ENCODE results near the gene ADAMTS7. TPM values are rescaled to one million over a fixed set of nuclear protein-coding genes. Genes with fewer than 3 reads are reported as not detected.
"Not testable (repeated sequence)": the region's sequence is repeated elsewhere in the genome, so short reads cannot be mapped to it uniquely, and the experiment has no call there.

Gene ADAMTS7
- total and polyA plus RNA-seq, 2 of the 13 experiments (the other 11 are each of a cell fraction or from before 2014, with no cell fraction given): 0.09 to 0.12 TPM

DNA sequence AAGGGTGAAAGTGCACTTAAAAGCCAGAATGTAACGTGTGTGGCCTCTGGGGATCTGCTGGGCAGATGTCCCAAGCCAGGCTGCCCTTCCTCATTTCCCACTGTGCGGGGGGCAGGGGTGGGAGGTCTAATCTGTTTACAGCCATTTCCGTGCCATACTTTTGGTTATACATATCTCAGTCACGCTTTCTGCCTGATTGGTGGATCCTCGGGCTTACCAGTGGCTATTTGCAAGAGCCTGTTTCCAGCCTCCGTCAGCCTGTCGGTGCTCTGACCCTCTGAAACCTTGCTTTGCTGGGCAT lies 58.0 kb downstream of the ADAMTS7 start:
- H4K20me1 ChIP-seq (ENCODE audit: insufficient read depth, low read length); POLR2A ChIA-PET; ATAC-seq; H3K9ac ChIP-seq (ENCODE audit: insufficient read depth, low read depth, low read length); H3K9me3 ChIP-seq (ENCODE audit: low read length); H3K4me2 ChIP-seq (ENCODE audit: low read depth, low read length); BruUV-seq (replicated peaks); H3K79me2 ChIP-seq (ENCODE audit: insufficient read depth, low read length); FAIRE-seq; intact Hi-C loops (cut with micrococcal nuclease; ENCODE audit: unreplicated experiment); CTCF ChIA-PET (ENCODE audit: low intra/inter-chr PET ratio, low total read pairs); in situ Hi-C loops (cut with HindIII; ENCODE audit: extremely low pct_ligation_motif_present, low pct_unique_long_range_greater_than_20kb); DNase-seq (ENCODE audit: low spot score); H3K36me3 ChIP-seq (replicated peaks in 1 of 2; ENCODE audit: control insufficient read depth in 1 of 2, insufficient read depth in 2 of 2, low read length in 2 of 2); H3K4me3 ChIP-seq (replicated peaks in 1 of 3; ENCODE audit: insufficient read depth in 1 of 3, low read depth in 2 of 3, low read length in 3 of 3); H2AFZ ChIP-seq (ENCODE audit: low read length); H3K27ac ChIP-seq (ENCODE audit: extremely low read length, insufficient read depth, low read length): not testable (repeated sequence)
- 41% methylated on average over 4 of the region's 7 CpGs for WGBS (ENCODE audit: low lambda C conversion rate)
- H3K4me1 ChIP-seq (ENCODE audit: insufficient read depth, low read length): peaks cover 12% of the 10 kb centered on the region
- H3K27me3 ChIP-seq (ENCODE audit: control insufficient read depth in 1 of 2, insufficient read depth in 2 of 2, low read length in 2 of 2): peaks cover 1 to 23% of the 10 kb centered on the region in 2 experiments; a peak in 3 of 5 replicates

DNA sequence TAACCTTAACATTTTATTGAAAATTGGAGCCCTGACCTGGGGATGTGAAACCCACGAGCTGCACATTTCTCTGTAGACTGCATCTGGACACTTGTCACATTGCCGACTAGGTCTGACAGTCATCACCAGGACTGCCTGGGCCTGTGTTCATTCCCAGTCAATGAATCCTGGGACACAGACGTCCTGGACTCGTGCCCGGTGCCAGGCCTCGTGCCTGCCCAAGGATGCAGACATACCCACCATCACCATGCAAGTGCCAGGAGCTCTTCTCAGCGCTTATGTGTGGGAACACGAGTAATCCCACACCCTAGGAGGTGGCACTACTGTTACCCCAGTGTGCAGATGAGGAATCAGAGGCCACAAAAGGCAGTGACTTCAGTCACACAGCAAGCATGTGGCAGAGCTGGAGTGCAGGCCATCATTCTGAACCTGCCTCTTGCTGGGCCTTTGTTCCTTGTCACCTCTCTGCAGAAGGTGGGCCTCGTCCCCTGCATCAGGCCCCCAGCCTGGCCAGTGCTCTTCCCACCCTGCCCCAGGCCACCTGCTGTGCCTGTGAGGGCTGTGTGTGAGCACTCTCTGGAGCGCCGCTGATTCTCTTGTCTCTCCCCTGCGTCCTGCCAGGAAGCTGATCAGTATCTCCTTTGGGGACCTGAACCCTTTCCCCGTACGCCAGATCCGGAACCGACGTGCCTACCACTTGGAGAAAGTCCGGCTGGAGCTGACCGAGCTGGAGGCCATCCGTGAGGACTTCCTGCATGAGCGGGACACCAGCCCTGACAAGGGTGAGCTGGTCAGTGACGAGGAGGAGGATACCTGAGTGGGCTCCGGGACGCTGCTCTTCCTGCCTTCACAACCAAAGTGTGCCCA lies 58.5 kb downstream of the ADAMTS7 start:
- BruUV-seq (replicated peaks): no TSS peak
- no peak overlapping the region for H3K27ac ChIP-seq (ENCODE audit: extremely low read length, insufficient read depth, low read length)
- H3K4me2 ChIP-seq (ENCODE audit: low read depth, low read length): no peak overlapping the region
- in situ Hi-C loops (cut with HindIII; ENCODE audit: extremely low pct_ligation_motif_present, low pct_unique_long_range_greater_than_20kb): no loop called here
- H3K9ac ChIP-seq (ENCODE audit: insufficient read depth, low read depth, low read length): no peak overlapping the region
- FAIRE-seq (no peak), DNase-seq (ENCODE audit: low spot score) (no peak), ATAC-seq (no peak)
- ChIA-PET POLR2A (no interaction called here), CTCF (ENCODE audit: low intra/inter-chr PET ratio, low total read pairs) (no interaction called here)
- no peak overlapping the region for H3K4me3 ChIP-seq (replicated peaks in 1 of 3; ENCODE audit: insufficient read depth in 1 of 3, low read depth in 2 of 3, low read length in 3 of 3)
- no peaks in the 10 kb centered on the region for H4K20me1 ChIP-seq (ENCODE audit: insufficient read depth, low read length)
- WGBS (ENCODE audit: low lambda C conversion rate): 21% methylated on average over 12 of the region's 24 CpGs
- no peaks in the 10 kb centered on the region for H3K79me2 ChIP-seq (ENCODE audit: insufficient read depth, low read length)
- intact Hi-C loops (cut with micrococcal nuclease; ENCODE audit: unreplicated experiment): no loop called here
- H3K4me1 ChIP-seq (ENCODE audit: insufficient read depth, low read length): peaks cover 12% of the 10 kb centered on the region
- peaks cover 1 to 23% of the 10 kb centered on the region in 2 experiments; a peak in 4 of 5 replicates for H3K27me3 ChIP-seq (ENCODE audit: control insufficient read depth in 1 of 2, insufficient read depth in 2 of 2, low read length in 2 of 2)
- H3K36me3 ChIP-seq (replicated peaks in 1 of 2; ENCODE audit: control insufficient read depth in 1 of 2, insufficient read depth in 2 of 2, low read length in 2 of 2): no peaks in the 10 kb centered on the region
- no peaks in the 10 kb centered on the region for H3K9me3 ChIP-seq (ENCODE audit: low read length)
- no peak overlapping the region for H2AFZ ChIP-seq (ENCODE audit: low read length)
- TF ChIP-seq ZFP1 (CRISPR knock-in tag; IDR thresholded peaks at IDR 0.05): no peak
- TF ChIP-seq ISX (CRISPR knock-in tag; conservative IDR thresholded peaks at IDR 0.05): no peak
- TF ChIP-seq, protein P1, sequence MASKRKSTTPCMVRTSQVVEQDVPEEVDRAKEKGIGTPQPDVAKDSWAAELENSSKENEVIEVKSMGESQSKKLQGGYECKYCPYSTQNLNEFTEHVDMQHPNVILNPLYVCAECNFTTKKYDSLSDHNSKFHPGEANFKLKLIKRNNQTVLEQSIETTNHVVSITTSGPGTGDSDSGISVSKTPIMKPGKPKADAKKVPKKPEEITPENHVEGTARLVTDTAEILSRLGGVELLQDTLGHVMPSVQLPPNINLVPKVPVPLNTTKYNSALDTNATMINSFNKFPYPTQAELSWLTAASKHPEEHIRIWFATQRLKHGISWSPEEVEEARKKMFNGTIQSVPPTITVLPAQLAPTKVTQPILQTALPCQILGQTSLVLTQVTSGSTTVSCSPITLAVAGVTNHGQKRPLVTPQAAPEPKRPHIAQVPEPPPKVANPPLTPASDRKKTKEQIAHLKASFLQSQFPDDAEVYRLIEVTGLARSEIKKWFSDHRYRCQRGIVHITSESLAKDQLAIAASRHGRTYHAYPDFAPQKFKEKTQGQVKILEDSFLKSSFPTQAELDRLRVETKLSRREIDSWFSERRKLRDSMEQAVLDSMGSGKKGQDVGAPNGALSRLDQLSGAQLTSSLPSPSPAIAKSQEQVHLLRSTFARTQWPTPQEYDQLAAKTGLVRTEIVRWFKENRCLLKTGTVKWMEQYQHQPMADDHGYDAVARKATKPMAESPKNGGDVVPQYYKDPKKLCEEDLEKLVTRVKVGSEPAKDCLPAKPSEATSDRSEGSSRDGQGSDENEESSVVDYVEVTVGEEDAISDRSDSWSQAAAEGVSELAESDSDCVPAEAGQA (IDR thresholded peaks at IDR 0.05; ENCODE audit: low read depth): no peak
- TF ChIP-seq, protein P1 (CRISPR knock-in tag; IDR thresholded peaks at IDR 0.05; ENCODE audit: borderline replicate concordance): no peak
- TF ChIP-seq ZNF468 (CRISPR knock-in tag; IDR thresholded peaks at IDR 0.05): no peak
- no peak for TF ChIP-seq PPARG (CRISPR knock-in tag; conservative IDR thresholded peaks at IDR 0.05)
- TF ChIP-seq ZSCAN21 (CRISPR knock-in tag; IDR thresholded peaks at IDR 0.05; ENCODE audit: borderline replicate concordance): no peak
- TF ChIP-seq SALL2 (CRISPR knock-in tag; IDR thresholded peaks at IDR 0.05): no peak
- TF ChIP-seq ZNF713 (CRISPR knock-in tag; IDR thresholded peaks at IDR 0.05): no peak
- no peak for TF ChIP-seq ZNF530 (CRISPR knock-in tag; IDR thresholded peaks at IDR 0.05; ENCODE audit: low read depth)
- no peak for TF ChIP-seq ZNF746 (CRISPR knock-in tag; IDR thresholded peaks at IDR 0.05)
- no peak for TF ChIP-seq STAT5B (CRISPR knock-in tag; IDR thresholded peaks at IDR 0.05)
- no peak for TF ChIP-seq MAZ (IDR thresholded peaks at IDR 0.05; ENCODE audit: borderline replicate concordance, low read depth, low read length)
- TF ChIP-seq MAZ (CRISPR knock-in tag; IDR thresholded peaks at IDR 0.05; ENCODE audit: low read depth): no peak
